GM19043 (cell line): ENCODE data around the gene AIM2.
A peak's percentile ranks its signal among the peaks of the same experiment; 100 is the strongest.
"Not testable (repeated sequence)": the region's sequence is repeated elsewhere in the genome, so short reads cannot be mapped to it uniquely, and the experiment has no call there.

Experiments
- ATAC-seq: cut with Tn5 transposase; IDR thresholded peaks from one replicate; pipeline ENCODE4 v1.9.1; 2021; ENCODE audit warnings: low read depth; ENCODE audit not compliant: unreplicated experiment

The AIM2 gene

GRCh38 chr1:159081626-159082025 lies 5.1 kb upstream of the AIM2 start:
- no peak for ATAC-seq

GRCh38 chr1:159079525-159079924 lies 3.0 kb upstream of the AIM2 start:
- no peak for ATAC-seq

- peak; percentile 56 for ATAC-seq
These were observed 775 bp upstream of the AIM2 start for GRCh38 chr1:159077120-159077961.

- no peak for ATAC-seq
These were observed 4.5 kb downstream of the AIM2 start for GRCh38 chr1:159071970-159072582.

GRCh38 chr1:159068886-159069285 lies 7.7 kb downstream of the AIM2 start:
- ATAC-seq, result no peak

- ATAC-seq, result peak; percentile 77
These were observed 8.6 kb downstream of the AIM2 start for GRCh38 chr1:159067699-159068621.

GRCh38 chr1:159066108-159066507 lies 10.5 kb downstream of the AIM2 start:
- ATAC-seq, result no peak

GRCh38 chr1:159065106-159065505 lies 11.5 kb downstream of the AIM2 start:
- no peak for ATAC-seq

- no peak for ATAC-seq
These were observed 17.8 kb downstream of the AIM2 start for GRCh38 chr1:159058751-159059150.

GRCh38 chr1:159056069-159056698 lies 20.4 kb downstream of the AIM2 start:
- no peak for ATAC-seq

GRCh38 chr1:159055181-159055641 lies 21.4 kb downstream of the AIM2 start:
- no peak for ATAC-seq

- ATAC-seq, result no peak
These were observed 22.1 kb downstream of the AIM2 start for GRCh38 chr1:159054427-159054826.

GRCh38 chr1:159051436-159051835 lies 25.1 kb downstream of the AIM2 start:
- ATAC-seq, result no peak

GRCh38 chr1:159046486-159046885 lies 30.1 kb downstream of the AIM2 start:
- not testable (repeated sequence) for ATAC-seq

- ATAC-seq, result no peak
These were observed 35.5 kb downstream of the AIM2 start for GRCh38 chr1:159040893-159041724.

GRCh38 chr1:159040206-159040605 lies 36.4 kb downstream of the AIM2 start:
- no peak for ATAC-seq

- no peak for ATAC-seq
These were observed 45.6 kb downstream of the AIM2 start for GRCh38 chr1:159030877-159031447.

GRCh38 chr1:159030311-159030710 lies 46.3 kb downstream of the AIM2 start:
- ATAC-seq, result no peak

GRCh38 chr1:159026841-159027240 lies 49.7 kb downstream of the AIM2 start:
- ATAC-seq, result not testable (repeated sequence)
